Breast epithelium (tissue), 3 donors: ENCODE data around the gene TPSD1.

Experiments used
- POLR2A ChIP-seq: fragments of 450-650 bp; IDR thresholded peaks from one replicate; pipeline ENCODE4 v1.6.1; 2016; ENCODE audit warnings: antibody characterized with exemption, mild to moderate bottlenecking, moderate library complexity
- TF ChIP-seq, protein P1 (sequence below), 3 donors: fragments of 450-650 bp; IDR thresholded peaks; one replicate each; pipeline ENCODE4 v1.5.1; 2016 to 2017; ENCODE audit warnings: antibody characterized with exemption in 3 of 3, mild to moderate bottlenecking in 3 of 3, moderate library complexity in 3 of 3

DNA sequence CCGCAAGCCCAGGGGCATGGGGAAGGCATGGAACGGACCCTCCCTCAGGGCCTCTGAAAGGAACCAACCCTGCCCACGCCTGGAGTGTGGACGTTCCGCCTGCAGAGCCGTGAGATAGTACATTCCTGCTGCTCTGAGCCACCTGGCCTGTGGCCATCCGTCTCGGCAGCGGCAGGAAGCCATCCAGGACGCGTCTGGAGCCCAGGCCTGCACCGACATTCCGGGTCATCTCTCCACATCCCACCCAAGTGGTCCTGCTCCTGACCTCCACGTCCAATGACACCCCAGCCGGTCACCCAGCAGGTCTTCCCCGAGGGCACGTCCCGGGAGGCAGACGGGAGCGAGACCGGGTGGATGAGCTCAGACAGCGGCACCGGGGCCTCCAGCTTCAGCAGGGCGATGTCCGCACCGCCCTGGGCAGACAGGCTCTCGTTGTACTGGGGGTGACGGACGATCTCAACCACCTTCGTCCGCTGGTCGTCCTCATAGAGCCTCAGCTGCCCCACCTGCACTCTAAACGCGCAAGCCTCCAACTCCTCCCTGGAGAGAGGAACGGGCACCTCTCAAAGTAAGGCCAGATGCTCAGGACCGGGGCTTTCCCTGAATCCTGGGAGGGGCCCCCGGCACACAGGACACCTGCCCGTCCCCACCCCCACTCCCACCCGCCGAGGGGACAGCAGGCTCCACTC is 32.3 kb downstream of the TPSD1 start:
- TF ChIP-seq, protein P1, sequence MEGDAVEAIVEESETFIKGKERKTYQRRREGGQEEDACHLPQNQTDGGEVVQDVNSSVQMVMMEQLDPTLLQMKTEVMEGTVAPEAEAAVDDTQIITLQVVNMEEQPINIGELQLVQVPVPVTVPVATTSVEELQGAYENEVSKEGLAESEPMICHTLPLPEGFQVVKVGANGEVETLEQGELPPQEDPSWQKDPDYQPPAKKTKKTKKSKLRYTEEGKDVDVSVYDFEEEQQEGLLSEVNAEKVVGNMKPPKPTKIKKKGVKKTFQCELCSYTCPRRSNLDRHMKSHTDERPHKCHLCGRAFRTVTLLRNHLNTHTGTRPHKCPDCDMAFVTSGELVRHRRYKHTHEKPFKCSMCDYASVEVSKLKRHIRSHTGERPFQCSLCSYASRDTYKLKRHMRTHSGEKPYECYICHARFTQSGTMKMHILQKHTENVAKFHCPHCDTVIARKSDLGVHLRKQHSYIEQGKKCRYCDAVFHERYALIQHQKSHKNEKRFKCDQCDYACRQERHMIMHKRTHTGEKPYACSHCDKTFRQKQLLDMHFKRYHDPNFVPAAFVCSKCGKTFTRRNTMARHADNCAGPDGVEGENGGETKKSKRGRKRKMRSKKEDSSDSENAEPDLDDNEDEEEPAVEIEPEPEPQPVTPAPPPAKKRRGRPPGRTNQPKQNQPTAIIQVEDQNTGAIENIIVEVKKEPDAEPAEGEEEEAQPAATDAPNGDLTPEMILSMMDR (IDR thresholded peaks at IDR 0.05): no peak
- no peak for TF ChIP-seq POLR2A
